Mesendoderm (in vitro differentiated cells): ENCODE results near the gene CASP9.

ENCODE experiments used
- DNase-seq: peaks from one replicate; pipeline ENCODE4 v3.0.0; 2013
- H2AK5ac ChIP-seq: 2 replicates; pipeline ENCODE4 v1.6.1; 2013; ENCODE audit warnings: low read length, inconsistent platforms
- H2BK120ac ChIP-seq: 2 replicates; pipeline ENCODE4 v1.6.1; 2013; ENCODE audit warnings: low read depth, mild to moderate bottlenecking, low read length, moderate library complexity, mixed read lengths
- H2BK15ac ChIP-seq: replicated peaks from 2 replicates; pipeline ENCODE4 v1.6.1; 2013; ENCODE audit warnings: low read depth, mild to moderate bottlenecking, moderate library complexity
- H2BK5ac ChIP-seq: 2 replicates; pipeline ENCODE4 v1.6.1; 2013; ENCODE audit warnings: low read length, inconsistent platforms
- H3K18ac ChIP-seq: 2 replicates; pipeline ENCODE4 v1.6.1; 2013; ENCODE audit warnings: mild to moderate bottlenecking, low read length, mixed read lengths
- H3K23ac ChIP-seq: one replicate; pipeline ENCODE4 v1.6.1; 2013; ENCODE audit warnings: low read length
- H3K27ac ChIP-seq: 2 replicates; pipeline ENCODE4 v1.5.1; 2013; ENCODE audit warnings: low read depth, mild to moderate bottlenecking, inconsistent platforms, low read length, moderate library complexity
- H3K27me3 ChIP-seq: 2 replicates; pipeline ENCODE4 v1.6.1; 2013; ENCODE audit warnings: low read length, control low read depth, mild to moderate bottlenecking, inconsistent platforms; ENCODE audit not compliant: insufficient read depth, poor library complexity
- H3K36me3 ChIP-seq: 2 replicates; pipeline ENCODE4 v1.6.1; 2013; ENCODE audit warnings: low read length, inconsistent platforms; ENCODE audit not compliant: control insufficient read depth, insufficient read depth
- H3K4ac ChIP-seq: one replicate; pipeline ENCODE4 v1.6.1; 2013; ENCODE audit warnings: low read depth, mild to moderate bottlenecking, low read length, moderate library complexity
- H3K4me1 ChIP-seq: 2 replicates; pipeline ENCODE4 v1.6.1; 2013; ENCODE audit warnings: low read depth, low read length, inconsistent platforms; ENCODE audit not compliant: control insufficient read depth
- H3K4me2 ChIP-seq: 2 replicates; pipeline ENCODE4 v1.6.1; 2013; ENCODE audit warnings: low read length
- H3K4me3 ChIP-seq: 2 replicates; pipeline ENCODE4 v1.5.1; 2013; ENCODE audit warnings: mild to moderate bottlenecking, low read length
- H3K56ac ChIP-seq: one replicate; pipeline ENCODE4 v1.6.1; 2013; ENCODE audit warnings: low read length
- H3K79me1 ChIP-seq: 2 replicates; pipeline ENCODE4 v1.6.1; 2013; ENCODE audit warnings: low read length, inconsistent platforms
- H3K79me2 ChIP-seq: 2 replicates; pipeline ENCODE4 v1.6.1; 2013; ENCODE audit warnings: mild to moderate bottlenecking, low read length; ENCODE audit not compliant: control insufficient read depth, insufficient read depth
- H3K9ac ChIP-seq: 2 replicates; pipeline ENCODE4 v1.6.1; 2013; ENCODE audit warnings: low read length, inconsistent platforms
- H4K5ac ChIP-seq: one replicate; pipeline ENCODE4 v1.6.1; 2013; ENCODE audit warnings: low read length
- H4K8ac ChIP-seq: one replicate; pipeline ENCODE4 v1.6.1; 2013; ENCODE audit warnings: low read depth, mild to moderate bottlenecking, control low read depth, low read length, moderate library complexity
- WGBS: extraction: QIAGEN DNeasy Blood & Tissue Kit; methylation state at CpG from one replicate; pipeline ENCODE4 v1.1.7; 2013; ENCODE audit warnings: low lambda C conversion rate, missing lambda C conversion rate; ENCODE audit not compliant: insufficient coverage; ENCODE audit errors: extremely low coverage; 5-methylcytosine and 5-hydroxymethylcytosine counted together

Gene CASP9

GRCh38 chr1:15538771-15539170 is 14.8 kb upstream of the CASP9 start:
- no peak overlapping the region for H2AK5ac ChIP-seq
- WGBS, result no CpG with 5 or more reads among the region's 6 CpGs
- H3K27me3 ChIP-seq, result no peaks in the 10 kb centered on the region
- H3K36me3 ChIP-seq, result peaks cover 5% of the 10 kb centered on the region
- no peak overlapping the region for H2BK120ac ChIP-seq
- H4K5ac ChIP-seq, result no peak overlapping the region
- no peak overlapping the region for H3K27ac ChIP-seq
- H3K4me2 ChIP-seq, result no peak overlapping the region
- H3K18ac ChIP-seq, result no peak overlapping the region
- no peaks in the 10 kb centered on the region for H3K79me2 ChIP-seq
- no peak overlapping the region for H3K4me3 ChIP-seq
- no peak overlapping the region for H3K4ac ChIP-seq
- H3K9ac ChIP-seq, result no peak overlapping the region
- H3K79me1 ChIP-seq, result no peaks in the 10 kb centered on the region
- H4K8ac ChIP-seq, result no peak overlapping the region
- H3K4me1 ChIP-seq, result no peaks in the 10 kb centered on the region
- H2BK15ac ChIP-seq, result no peak overlapping the region
- no peak overlapping the region for H3K56ac ChIP-seq
- H3K23ac ChIP-seq, result no peak overlapping the region
- no peak for DNase-seq
- H2BK5ac ChIP-seq, result no peak overlapping the region

- no peak overlapping the region for H3K4me2 ChIP-seq
- H3K4ac ChIP-seq, result no peak overlapping the region
- no peak overlapping the region for H2BK15ac ChIP-seq
- H3K27me3 ChIP-seq, result no peaks in the 10 kb centered on the region
- no peak overlapping the region for H3K27ac ChIP-seq
- WGBS, result no CpG with 5 or more reads among the region's 2 CpGs
- no peak overlapping the region for H3K23ac ChIP-seq
- peaks cover 4% of the 10 kb centered on the region for H3K79me2 ChIP-seq
- H2AK5ac ChIP-seq, result no peak overlapping the region
- no peak overlapping the region for H3K18ac ChIP-seq
- H3K79me1 ChIP-seq, result peaks cover 3% of the 10 kb centered on the region
- no peak overlapping the region for H2BK120ac ChIP-seq
- no peak overlapping the region for H2BK5ac ChIP-seq
- no peaks in the 10 kb centered on the region for H3K36me3 ChIP-seq
- no peak overlapping the region for H3K9ac ChIP-seq
- no peak overlapping the region for H4K5ac ChIP-seq
- H3K56ac ChIP-seq, result no peak overlapping the region
- DNase-seq, result no peak
- H3K4me1 ChIP-seq, result peaks cover 2% of the 10 kb centered on the region
- H4K8ac ChIP-seq, result no peak overlapping the region
- no peak overlapping the region for H3K4me3 ChIP-seq
Measured at GRCh38 chr1:15531682-15532081, 7.7 kb upstream of the CASP9 start.

GRCh38 chr1:15531003-15531402 is 7.0 kb upstream of the CASP9 start:
- Histone ChIP-seq H3K4ac (no peak overlapping the region), H2BK5ac (no peak overlapping the region), H3K79me1 (peaks cover 3% of the 10 kb centered on the region), H2BK120ac (no peak overlapping the region), H3K27me3 (no peaks in the 10 kb centered on the region), H4K5ac (no peak overlapping the region), H3K79me2 (peaks cover 4% of the 10 kb centered on the region), H3K27ac (no peak overlapping the region), H2BK15ac (no peak overlapping the region), H2AK5ac (no peak overlapping the region), H3K4me1 (peaks cover 2% of the 10 kb centered on the region), H3K4me2 (no peak overlapping the region), H3K4me3 (no peak overlapping the region), H3K23ac (no peak overlapping the region), H3K56ac (no peak overlapping the region), H4K8ac (no peak overlapping the region), H3K36me3 (no peaks in the 10 kb centered on the region), H3K18ac (no peak overlapping the region), H3K9ac (no peak overlapping the region)
- no CpG with 5 or more reads among the region's 4 CpGs for WGBS
- DNase-seq, result no peak

GRCh38 chr1:15526490-15527339 is 2.7 kb upstream of the CASP9 start, which contains the start of gene DNAJC16:
Gene DNAJC16 (plus strand): TSS chr1:15526848. CDS start chr1:15529106, 2,258 bp downstream.
- WGBS, result no CpG with 5 or more reads among the region's 65 CpGs
- DNase-seq, result peak; percentile 100
- H3K4ac ChIP-seq, result no peak within 1 kb of the TSS
- peak within 1 kb of the TSS; percentile 93 for H3K27ac ChIP-seq
- H3K4me3 ChIP-seq, result peak within 1 kb of the TSS; percentile 88
- H2BK15ac ChIP-seq, result no peak within 1 kb of the TSS
- H3K79me1 ChIP-seq, result peaks cover 6% of the 10 kb centered on the region
- peaks cover 4% of the 10 kb centered on the region for H3K4me1 ChIP-seq
- H3K36me3 ChIP-seq, result no peaks in the 10 kb centered on the region
- H3K79me2 ChIP-seq, result peaks cover 4% of the 10 kb centered on the region
- H3K27me3 ChIP-seq, result no peaks in the 10 kb centered on the region
- no peak within 1 kb of the TSS for H2BK120ac ChIP-seq
- no peak within 1 kb of the TSS for H2AK5ac ChIP-seq
- H3K4me2 ChIP-seq, result peak within 1 kb of the TSS; percentile 97
- H2BK5ac ChIP-seq, result no peak within 1 kb of the TSS
- peak within 1 kb of the TSS; percentile 95 for H3K9ac ChIP-seq
- no peak within 1 kb of the TSS for H4K5ac ChIP-seq
- H3K23ac ChIP-seq, result no peak within 1 kb of the TSS
- H4K8ac ChIP-seq, result no peak within 1 kb of the TSS
- peak within 1 kb of the TSS; percentile 98 for H3K56ac ChIP-seq
- peak within 1 kb of the TSS; percentile 56 for H3K18ac ChIP-seq

- no peak overlapping the region for H3K4ac ChIP-seq
- H3K27me3 ChIP-seq, result no peaks in the 10 kb centered on the region
- DNase-seq, result no peak
- H2AK5ac ChIP-seq, result no peak overlapping the region
- WGBS, result no CpG with 5 or more reads among the region's 9 CpGs
- H3K18ac ChIP-seq, result no peak overlapping the region
- no peak overlapping the region for H2BK120ac ChIP-seq
- H3K27ac ChIP-seq, result no peak overlapping the region
- H2BK5ac ChIP-seq, result no peak overlapping the region
- no peak overlapping the region for H4K5ac ChIP-seq
- no peaks in the 10 kb centered on the region for H3K36me3 ChIP-seq
- H3K56ac ChIP-seq, result no peak overlapping the region
- H3K9ac ChIP-seq, result no peak overlapping the region
- peak overlapping the region; percentile 2 for H3K4me2 ChIP-seq
- no peak overlapping the region for H2BK15ac ChIP-seq
- H3K79me2 ChIP-seq, result peaks cover 4% of the 10 kb centered on the region
- H4K8ac ChIP-seq, result no peak overlapping the region
- H3K79me1 ChIP-seq, result peaks cover 6% of the 10 kb centered on the region
- no peak overlapping the region for H3K23ac ChIP-seq
- H3K4me1 ChIP-seq, result peaks cover 4% of the 10 kb centered on the region
- H3K4me3 ChIP-seq, result no peak overlapping the region
Measured at GRCh38 chr1:15526021-15526489, 2.0 kb upstream of the CASP9 start.
